LNCaP clone FGC (cell line): ENCODE measurements around the gene SNPH.

Experiments used
- DNase-seq: peaks from one replicate; pipeline ENCODE4 v3.0.0-alpha.2; 2011; ENCODE audit warnings: low read depth
- H3K4me3 ChIP-seq: 2 replicates; pipeline ENCODE4 v1.5.1; 2011; ENCODE audit warnings: mild to moderate bottlenecking, low read depth, low read length, control low read depth
- TF ChIP-seq, protein P1 (sequence below): IDR thresholded peaks from 2 replicates; pipeline ENCODE4 v1.5.1; 2012; ENCODE audit warnings: mild to moderate bottlenecking; ENCODE audit not compliant: control insufficient read depth, insufficient read depth; ENCODE audit errors: extremely low read depth

The SNPH gene

DNA sequence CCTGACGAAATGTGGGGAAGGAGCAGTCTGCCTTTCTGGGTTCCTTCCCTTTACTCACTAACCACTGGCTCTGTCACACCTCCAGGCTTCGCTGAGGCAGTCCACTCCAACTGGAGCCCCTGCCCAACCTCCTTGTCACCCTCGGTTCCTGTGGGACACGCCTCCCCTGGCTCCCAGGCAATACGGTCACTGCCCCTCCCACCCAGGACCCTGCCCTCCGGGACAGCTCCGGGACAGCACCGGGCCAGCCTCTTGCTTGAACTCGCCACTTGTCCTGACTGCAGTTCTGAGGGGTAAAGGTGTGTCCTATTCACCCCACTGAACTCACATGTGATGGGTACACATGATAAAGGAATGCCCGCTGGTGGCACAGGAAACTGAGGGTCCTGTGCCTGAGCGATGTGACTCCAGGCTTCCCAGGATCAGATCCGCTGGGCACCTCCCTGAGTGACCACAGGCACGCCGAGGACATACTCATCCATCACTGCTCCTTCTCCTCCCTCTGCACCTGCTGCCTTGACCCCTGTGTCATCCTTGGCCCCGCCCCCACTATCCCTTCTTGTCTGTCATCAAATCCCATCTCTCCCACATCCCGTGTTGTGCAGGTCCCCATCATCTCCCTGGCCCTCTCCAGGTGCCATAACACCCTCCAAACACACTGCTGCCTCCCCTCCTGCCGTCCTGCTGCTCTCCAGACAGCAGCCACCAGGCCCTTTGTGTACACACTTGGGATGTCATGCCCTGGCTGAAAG lies 55.0 kb downstream of the SNPH start:
- H3K4me3 ChIP-seq: no peak overlapping the region
- no peak for DNase-seq
- TF ChIP-seq, protein P1, sequence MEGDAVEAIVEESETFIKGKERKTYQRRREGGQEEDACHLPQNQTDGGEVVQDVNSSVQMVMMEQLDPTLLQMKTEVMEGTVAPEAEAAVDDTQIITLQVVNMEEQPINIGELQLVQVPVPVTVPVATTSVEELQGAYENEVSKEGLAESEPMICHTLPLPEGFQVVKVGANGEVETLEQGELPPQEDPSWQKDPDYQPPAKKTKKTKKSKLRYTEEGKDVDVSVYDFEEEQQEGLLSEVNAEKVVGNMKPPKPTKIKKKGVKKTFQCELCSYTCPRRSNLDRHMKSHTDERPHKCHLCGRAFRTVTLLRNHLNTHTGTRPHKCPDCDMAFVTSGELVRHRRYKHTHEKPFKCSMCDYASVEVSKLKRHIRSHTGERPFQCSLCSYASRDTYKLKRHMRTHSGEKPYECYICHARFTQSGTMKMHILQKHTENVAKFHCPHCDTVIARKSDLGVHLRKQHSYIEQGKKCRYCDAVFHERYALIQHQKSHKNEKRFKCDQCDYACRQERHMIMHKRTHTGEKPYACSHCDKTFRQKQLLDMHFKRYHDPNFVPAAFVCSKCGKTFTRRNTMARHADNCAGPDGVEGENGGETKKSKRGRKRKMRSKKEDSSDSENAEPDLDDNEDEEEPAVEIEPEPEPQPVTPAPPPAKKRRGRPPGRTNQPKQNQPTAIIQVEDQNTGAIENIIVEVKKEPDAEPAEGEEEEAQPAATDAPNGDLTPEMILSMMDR: no peak

DNA sequence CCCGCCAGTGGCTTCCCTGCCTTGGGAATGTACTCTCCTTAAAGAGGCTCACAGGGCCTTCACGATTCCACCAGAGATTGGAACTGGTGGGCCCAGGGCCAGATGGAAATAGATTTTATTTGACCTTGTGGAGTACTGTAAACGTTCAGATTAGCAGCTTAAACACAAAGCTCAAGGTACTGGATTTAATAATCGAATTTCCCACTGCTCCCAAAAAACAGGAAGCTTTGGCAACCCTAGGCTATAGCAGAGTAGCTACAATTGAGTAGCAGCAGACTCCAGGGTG lies 55.5 kb downstream of the SNPH start:
- no peak overlapping the region for H3K4me3 ChIP-seq
- DNase-seq: no peak
- TF ChIP-seq, protein P1: no peak

DNA sequence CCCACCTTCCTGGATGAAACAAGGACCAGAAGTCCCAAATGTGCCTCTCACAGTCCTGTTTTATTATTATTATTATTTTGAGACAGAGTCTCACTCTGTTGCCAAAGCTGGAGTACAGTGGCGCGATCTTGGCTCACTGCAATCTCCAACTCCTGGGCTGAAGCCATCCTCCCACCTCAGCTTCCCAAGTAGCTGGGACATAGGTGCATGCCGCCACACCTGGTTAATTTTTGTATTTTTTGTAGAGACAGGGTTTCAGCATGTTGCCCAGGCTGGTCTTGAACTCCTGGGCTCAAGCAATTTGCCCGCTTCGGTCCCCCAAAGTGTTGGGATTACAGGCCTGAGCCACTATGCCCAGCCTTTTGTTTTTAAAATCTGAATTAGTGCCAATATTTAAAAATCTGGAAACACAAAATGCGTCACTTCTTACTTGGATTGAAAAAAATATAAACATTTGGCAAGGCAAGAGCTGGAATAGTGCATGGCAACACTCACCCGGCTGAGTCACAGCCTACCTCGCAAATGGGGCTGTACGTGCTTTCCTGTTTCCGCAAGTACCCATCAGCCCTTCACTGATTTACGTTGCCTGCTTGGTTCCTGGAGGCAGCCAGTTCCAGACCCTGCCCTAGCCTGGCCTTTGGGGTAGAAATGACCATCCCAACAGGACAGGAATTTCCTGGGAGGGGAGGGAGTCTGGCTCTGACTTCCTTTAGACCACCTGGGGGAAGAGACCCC lies 56.6 kb downstream of the SNPH start:
- DNase-seq: no peak
- no peak overlapping the region for H3K4me3 ChIP-seq

DNA sequence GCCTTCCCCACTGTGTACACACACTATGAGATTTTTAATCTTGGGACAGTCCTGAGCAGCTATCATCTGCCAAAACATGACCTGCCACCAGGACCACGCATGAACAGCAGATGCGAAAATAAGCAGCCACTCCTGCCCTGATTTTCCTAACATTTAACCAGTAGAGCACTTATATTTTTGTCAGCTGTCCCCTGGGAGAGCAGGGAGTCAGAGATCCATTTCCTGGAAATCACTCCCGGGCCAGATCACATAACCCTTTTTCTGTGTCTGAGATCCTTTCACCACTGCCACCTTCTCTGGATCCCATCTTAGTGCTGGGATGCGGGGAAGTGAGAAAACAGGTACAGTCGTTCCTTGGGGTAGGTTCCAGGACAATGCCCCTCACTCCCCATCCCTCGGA lies 57.2 kb downstream of the SNPH start:
- no peak overlapping the region for H3K4me3 ChIP-seq
- TF ChIP-seq, protein P1: no peak
- no peak for DNase-seq

More for the DNA sequence above, 56.6 kb downstream of the SNPH start:
- TF ChIP-seq, protein P1: no peak

DNA sequence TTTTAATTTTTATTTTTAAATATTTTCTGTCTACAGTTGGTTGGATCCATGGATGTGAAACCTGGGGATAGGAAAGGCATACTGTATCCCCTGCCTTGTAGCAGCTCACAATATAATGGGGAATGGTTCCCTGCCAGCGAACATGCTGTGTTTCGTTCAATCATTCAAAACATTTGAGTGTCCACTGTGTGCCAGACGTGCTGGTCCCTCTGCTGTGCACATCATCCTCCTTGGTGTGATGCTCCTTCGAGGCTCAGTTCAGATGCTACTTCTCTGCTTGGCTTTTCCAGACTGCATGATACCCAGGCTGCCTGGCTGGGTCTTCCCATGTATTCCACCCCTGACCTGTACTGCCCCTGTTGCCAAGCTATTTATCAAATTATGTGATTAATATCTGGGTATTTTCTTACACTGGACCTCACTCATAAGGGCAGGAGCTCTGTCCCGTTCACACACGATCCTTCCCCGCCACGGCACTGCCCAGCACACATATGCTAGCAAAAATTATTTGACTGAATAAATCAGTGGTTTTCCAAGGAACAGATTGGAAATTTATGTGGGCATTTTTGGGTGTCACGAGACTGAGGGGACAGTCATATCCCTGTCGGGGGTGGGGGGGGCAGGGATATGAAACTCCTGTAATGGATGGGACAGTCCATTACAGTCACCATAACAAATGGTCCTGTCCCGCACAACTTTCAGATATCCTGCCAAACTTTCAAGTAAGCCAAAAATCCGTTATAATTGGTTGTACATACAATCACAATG lies 57.9 kb downstream of the SNPH start:
- TF ChIP-seq, protein P1: no peak
- DNase-seq: no peak
- H3K4me3 ChIP-seq: no peak overlapping the region

DNA sequence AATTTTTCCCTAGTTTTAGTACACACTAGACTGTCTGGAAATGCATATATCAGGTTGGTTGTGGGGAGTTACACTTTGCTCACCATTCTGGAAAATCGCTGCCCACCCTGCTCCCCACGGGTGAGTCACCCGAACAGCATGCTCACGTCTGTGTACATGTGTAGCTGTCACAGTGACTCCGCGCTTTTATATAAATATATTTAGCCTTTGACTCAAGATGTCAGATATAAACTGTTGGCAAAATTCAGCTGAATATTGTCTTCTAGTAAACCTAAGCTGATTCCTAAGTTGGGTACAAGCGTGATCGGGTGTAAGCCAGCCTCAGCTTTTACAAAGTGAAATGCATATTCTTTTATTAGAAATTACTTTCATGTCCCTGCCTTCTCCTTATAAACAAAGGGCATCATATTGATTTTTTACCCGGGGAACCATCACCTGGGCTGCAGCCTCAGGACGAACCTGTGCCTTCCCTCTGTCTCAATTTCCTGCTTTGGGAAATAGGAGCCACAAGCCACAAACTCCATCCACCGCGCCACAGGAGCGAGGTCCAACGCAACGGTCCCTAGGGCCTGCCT lies 58.6 kb downstream of the SNPH start:
- no peak for DNase-seq
- H3K4me3 ChIP-seq: peak overlapping the region; percentile 91
- TF ChIP-seq, protein P1: no peak
